ENCODE measurements around the gene ERGIC3.
"Not testable (repeated sequence)": the region's sequence is repeated elsewhere in the genome, so short reads cannot be mapped to it uniquely, and the experiment has no call there.

Gene ERGIC3

GRCh38 chr20:35542990-35543389 lies 1.1 kb downstream of the ERGIC3 start:
- peak overlapping the region; percentile 79; the same call in 1 of the 2 replicates for H3K27ac ChIP-seq
- no peak for TF ChIP-seq CTCF (conservative IDR thresholded peaks at IDR 0.05)

- no peak for TF ChIP-seq CTCF (conservative IDR thresholded peaks at IDR 0.05)
- no peak overlapping the region for H3K27ac ChIP-seq
Measured at GRCh38 chr20:35544436-35544835, 2.6 kb downstream of the ERGIC3 start.

GRCh38 chr20:35544941-35545340 lies 3.1 kb downstream of the ERGIC3 start:
- not testable (repeated sequence) for H3K27ac ChIP-seq

- no peak for TF ChIP-seq CTCF (conservative IDR thresholded peaks at IDR 0.05)
- no peak overlapping the region for H3K27ac ChIP-seq
Measured at GRCh38 chr20:35546127-35546526, 4.2 kb downstream of the ERGIC3 start.

- TF ChIP-seq CTCF (conservative IDR thresholded peaks at IDR 0.05) = no peak
- H3K27ac ChIP-seq = no peak overlapping the region
Measured at GRCh38 chr20:35547329-35547728, 5.5 kb downstream of the ERGIC3 start.

- no peak overlapping the region for H3K27ac ChIP-seq
- TF ChIP-seq CTCF (conservative IDR thresholded peaks at IDR 0.05) = no peak
Measured at GRCh38 chr20:35551503-35551902, 9.6 kb downstream of the ERGIC3 start.

GRCh38 chr20:35552914-35553313 lies 11.0 kb downstream of the ERGIC3 start:
- TF ChIP-seq CTCF (conservative IDR thresholded peaks at IDR 0.05) = no peak

GRCh38 chr20:35555461-35555860 lies 13.6 kb downstream of the ERGIC3 start:
- not testable (repeated sequence) for H3K27ac ChIP-seq

More at GRCh38 chr20:35552914-35553313, 11.0 kb downstream of the ERGIC3 start:
- no peak overlapping the region for H3K27ac ChIP-seq

- no peak overlapping the region for H3K27ac ChIP-seq
- no peak for TF ChIP-seq CTCF (conservative IDR thresholded peaks at IDR 0.05)
Measured at GRCh38 chr20:35555951-35556645, 14.2 kb downstream of the ERGIC3 start.
